Activated naive CD8-positive, alpha-beta T cell treated with anti-CD3 and anti-CD28 coated beads, Interleukin-2, amount 10 ng/mL, durations not matched to agents 7 days and 5 days (primary cell): ENCODE measurements around the gene ST3GAL6. TPM values are rescaled to one million over a fixed set of nuclear protein-coding genes. Genes with fewer than 3 reads are reported as not detected.

Source experiments
- ATAC-seq: fragments of 150-1000 bp; cut with Tn5 transposase; one replicate; pipeline ENCODE4 v1.10.0; 2021; ENCODE audit warnings: low read depth, moderate library complexity
- POLR2A ChIA-PET: fragments of 350-600 bp; sonication (Branson Sonifier 250); formaldehyde crosslinking; loops from one replicate; lab custom pipeline; 2021; ENCODE audit warnings: antibody characterized with exemption; lab: Charles Lee
- DNase-seq: peaks from one replicate; pipeline ENCODE4 v3.0.0; 2021
- H3K27ac Mint-ChIP-seq: one replicate; pipeline ENCODE4 v1.8.0; 2022; ENCODE audit warnings: mild to moderate bottlenecking, mixed read lengths
- H3K27me3 Mint-ChIP-seq: one replicate; pipeline ENCODE4 v1.8.0; 2022; ENCODE audit warnings: mild to moderate bottlenecking, moderate library complexity, mixed read lengths
- H3K36me3 Mint-ChIP-seq: one replicate; pipeline ENCODE4 v1.8.0; 2021; ENCODE audit warnings: mild to moderate bottlenecking, mixed read lengths
- H3K4me1 Mint-ChIP-seq: one replicate; pipeline ENCODE4 v1.8.0; 2021; ENCODE audit warnings: mixed read lengths
- H3K4me3 Mint-ChIP-seq: one replicate; pipeline ENCODE4 v1.8.0; 2022; ENCODE audit warnings: mild to moderate bottlenecking, moderate library complexity, mixed read lengths
- H3K9me3 Mint-ChIP-seq: one replicate; pipeline ENCODE4 v1.8.0; 2021; ENCODE audit warnings: mixed read lengths
- total RNA-seq, 2 experiments: library from RNA; stranded (reverse); gene quantifications; one replicate each; pipeline ENCODE4 v1.2.3, GENCODE V29; 2021

The ST3GAL6 gene
- total RNA-seq, 2 experiments from 2014 or later = 0.62 to 0.69 TPM

- H3K4me1 Mint-ChIP-seq = no peaks in the 10 kb centered on the region
- POLR2A ChIA-PET = no interaction called here
- DNase-seq (no peak), ATAC-seq (no peak)
- no peak overlapping the region for H3K4me3 Mint-ChIP-seq
- no peaks in the 10 kb centered on the region for H3K9me3 Mint-ChIP-seq
- no peaks in the 10 kb centered on the region for H3K36me3 Mint-ChIP-seq
- H3K27ac Mint-ChIP-seq = no peak overlapping the region
- peaks cover 8% of the 10 kb centered on the region for H3K27me3 Mint-ChIP-seq
Observed at GRCh38 chr3:98745718-98746117, 17.4 kb upstream of the ST3GAL6 start.

GRCh38 chr3:98746122-98746521 lies 17.0 kb upstream of the ST3GAL6 start:
- no peak overlapping the region for H3K4me3 Mint-ChIP-seq
- H3K4me1 Mint-ChIP-seq = no peaks in the 10 kb centered on the region
- no peak for DNase-seq
- POLR2A ChIA-PET = no interaction called here
- H3K27me3 Mint-ChIP-seq = peaks cover 11% of the 10 kb centered on the region
- no peak for ATAC-seq
- no peak overlapping the region for H3K27ac Mint-ChIP-seq
- H3K9me3 Mint-ChIP-seq = no peaks in the 10 kb centered on the region
- no peaks in the 10 kb centered on the region for H3K36me3 Mint-ChIP-seq

GRCh38 chr3:98746882-98747281 lies 16.3 kb upstream of the ST3GAL6 start:
- H3K36me3 Mint-ChIP-seq = no peaks in the 10 kb centered on the region
- no peaks in the 10 kb centered on the region for H3K9me3 Mint-ChIP-seq
- ATAC-seq (no peak), DNase-seq (no peak)
- no peaks in the 10 kb centered on the region for H3K4me1 Mint-ChIP-seq
- POLR2A ChIA-PET = no interaction called here
- H3K27ac Mint-ChIP-seq = no peak overlapping the region
- no peak overlapping the region for H3K4me3 Mint-ChIP-seq
- H3K27me3 Mint-ChIP-seq = peaks cover 14% of the 10 kb centered on the region

- no peak overlapping the region for H3K27ac Mint-ChIP-seq
- H3K9me3 Mint-ChIP-seq = no peaks in the 10 kb centered on the region
- no peaks in the 10 kb centered on the region for H3K36me3 Mint-ChIP-seq
- POLR2A ChIA-PET = no interaction called here
- H3K4me1 Mint-ChIP-seq = no peaks in the 10 kb centered on the region
- no peak overlapping the region for H3K4me3 Mint-ChIP-seq
- peaks cover 16% of the 10 kb centered on the region for H3K27me3 Mint-ChIP-seq
- no peak for DNase-seq
- no peak for ATAC-seq
Observed at GRCh38 chr3:98750276-98750919, 12.7 kb upstream of the ST3GAL6 start.

- no peaks in the 10 kb centered on the region for H3K4me1 Mint-ChIP-seq
- DNase-seq (no peak), ATAC-seq (no peak)
- POLR2A ChIA-PET = no interaction called here
- H3K9me3 Mint-ChIP-seq = no peaks in the 10 kb centered on the region
- peaks cover 15% of the 10 kb centered on the region for H3K27me3 Mint-ChIP-seq
- no peak overlapping the region for H3K27ac Mint-ChIP-seq
- no peaks in the 10 kb centered on the region for H3K36me3 Mint-ChIP-seq
- no peak overlapping the region for H3K4me3 Mint-ChIP-seq
Observed at GRCh38 chr3:98754483-98754882, 8.7 kb upstream of the ST3GAL6 start.

GRCh38 chr3:98755601-98756000 lies 7.5 kb upstream of the ST3GAL6 start:
- DNase-seq = no peak
- Mint-ChIP-seq H3K4me3 (no peak overlapping the region), H3K27me3 (peaks cover 15% of the 10 kb centered on the region), H3K36me3 (no peaks in the 10 kb centered on the region), H3K27ac (no peak overlapping the region), H3K9me3 (no peaks in the 10 kb centered on the region), H3K4me1 (no peaks in the 10 kb centered on the region)
- ATAC-seq = no peak
- POLR2A ChIA-PET = no interaction called here

- Mint-ChIP-seq H3K4me1 (peaks cover 5% of the 10 kb centered on the region), H3K9me3 (no peaks in the 10 kb centered on the region), H3K36me3 (no peaks in the 10 kb centered on the region), H3K4me3 (no peak overlapping the region), H3K27ac (no peak overlapping the region), H3K27me3 (peaks cover 16% of the 10 kb centered on the region)
- POLR2A ChIA-PET = no interaction called here
- no peak for ATAC-seq
- DNase-seq = no peak
Observed at GRCh38 chr3:98759629-98760028, 3.5 kb upstream of the ST3GAL6 start.

GRCh38 chr3:98761643-98762229 lies 1.4 kb upstream of the ST3GAL6 start:
- no peak overlapping the region for H3K27ac Mint-ChIP-seq
- DNase-seq = no peak
- H3K9me3 Mint-ChIP-seq = no peaks in the 10 kb centered on the region
- no peaks in the 10 kb centered on the region for H3K36me3 Mint-ChIP-seq
- H3K4me1 Mint-ChIP-seq = peaks cover 5% of the 10 kb centered on the region
- ATAC-seq = no peak
- H3K4me3 Mint-ChIP-seq = no peak overlapping the region
- peaks cover 10% of the 10 kb centered on the region for H3K27me3 Mint-ChIP-seq
- POLR2A ChIA-PET = interaction anchor here (0.6 to 0.7 kb wide), 2 partner anchors 76 to 1948 kb away, joined by 3 to 5 read pairs; no protein-coding TSS in a partner anchor

- POLR2A ChIA-PET = no interaction called here
- peaks cover 7% of the 10 kb centered on the region for H3K27me3 Mint-ChIP-seq
Observed at GRCh38 chr3:98763819-98764418, 779 bp downstream of the ST3GAL6 start.

GRCh38 chr3:98764472-98764884 lies 1.3 kb downstream of the ST3GAL6 start:
- no peaks in the 10 kb centered on the region for H3K9me3 Mint-ChIP-seq
- POLR2A ChIA-PET = no interaction called here
- no peak for DNase-seq
- H3K27ac Mint-ChIP-seq = no peak overlapping the region
- H3K36me3 Mint-ChIP-seq = no peaks in the 10 kb centered on the region
- H3K4me1 Mint-ChIP-seq = peaks cover 5% of the 10 kb centered on the region
- H3K4me3 Mint-ChIP-seq = no peak overlapping the region
- no peak for ATAC-seq
- peaks cover 7% of the 10 kb centered on the region for H3K27me3 Mint-ChIP-seq

More at GRCh38 chr3:98763819-98764418, 779 bp downstream of the ST3GAL6 start:
- Mint-ChIP-seq H3K27ac (no peak overlapping the region), H3K4me3 (no peak overlapping the region), H3K9me3 (no peaks in the 10 kb centered on the region), H3K36me3 (no peaks in the 10 kb centered on the region), H3K4me1 (peaks cover 5% of the 10 kb centered on the region)
- DNase-seq = no peak
- ATAC-seq = no peak

GRCh38 chr3:98765721-98766120 lies 2.6 kb downstream of the ST3GAL6 start:
- Mint-ChIP-seq H3K27ac (no peak overlapping the region), H3K27me3 (peaks cover 12% of the 10 kb centered on the region)
- ATAC-seq = no peak

GRCh38 chr3:98766924-98767323 lies 3.8 kb downstream of the ST3GAL6 start:
- H3K27ac Mint-ChIP-seq = no peak overlapping the region
- peaks cover 12% of the 10 kb centered on the region for H3K27me3 Mint-ChIP-seq

More at GRCh38 chr3:98765721-98766120, 2.6 kb downstream of the ST3GAL6 start:
- peaks cover 11% of the 10 kb centered on the region for H3K4me1 Mint-ChIP-seq
- H3K36me3 Mint-ChIP-seq = peaks cover 2% of the 10 kb centered on the region
- no peak overlapping the region for H3K4me3 Mint-ChIP-seq
- POLR2A ChIA-PET = no interaction called here
- H3K9me3 Mint-ChIP-seq = no peaks in the 10 kb centered on the region
- no peak for DNase-seq

GRCh38 chr3:98768961-98769360 lies 5.8 kb downstream of the ST3GAL6 start:
- peaks cover 9% of the 10 kb centered on the region for H3K4me1 Mint-ChIP-seq
- H3K4me3 Mint-ChIP-seq = no peak overlapping the region
- POLR2A ChIA-PET = no interaction called here
- DNase-seq (no peak), ATAC-seq (no peak)
- no peak overlapping the region for H3K27ac Mint-ChIP-seq
- H3K27me3 Mint-ChIP-seq = peaks cover 5% of the 10 kb centered on the region
- H3K36me3 Mint-ChIP-seq = peaks cover 2% of the 10 kb centered on the region
- H3K9me3 Mint-ChIP-seq = no peaks in the 10 kb centered on the region

More at GRCh38 chr3:98766924-98767323, 3.8 kb downstream of the ST3GAL6 start:
- Mint-ChIP-seq H3K36me3 (peaks cover 2% of the 10 kb centered on the region), H3K4me3 (no peak overlapping the region), H3K9me3 (no peaks in the 10 kb centered on the region), H3K4me1 (peaks cover 14% of the 10 kb centered on the region)
- POLR2A ChIA-PET = no interaction called here
- no peak for ATAC-seq
- DNase-seq = no peak

GRCh38 chr3:98769448-98769847 lies 6.3 kb downstream of the ST3GAL6 start:
- no peak for ATAC-seq
- no peaks in the 10 kb centered on the region for H3K9me3 Mint-ChIP-seq
- H3K27me3 Mint-ChIP-seq = peaks cover 5% of the 10 kb centered on the region
- POLR2A ChIA-PET = no interaction called here
- peaks cover 9% of the 10 kb centered on the region for H3K4me1 Mint-ChIP-seq
- peaks cover 2% of the 10 kb centered on the region for H3K36me3 Mint-ChIP-seq
- no peak overlapping the region for H3K27ac Mint-ChIP-seq
- no peak overlapping the region for H3K4me3 Mint-ChIP-seq
- no peak for DNase-seq
